RWPE2 (cell line): ENCODE results near the gene SEMA5B.

Experiments used
- ATAC-seq: fragments of 200-7000 bp; cut with Tn5 transposase; 3 replicates; pipeline ENCODE4 v1.9.1; 2021; ENCODE audit warnings: low read depth
- DNase-seq: peaks from one replicate; pipeline ENCODE4 v3.0.0-alpha.2; 2020; ENCODE audit warnings: low spot score
- H3K27ac ChIP-seq: fragments of 450-650 bp; 2 replicates; pipeline ENCODE4 v1.5.1; 2017; ENCODE audit warnings: mild to moderate bottlenecking; ENCODE audit not compliant: poor library complexity, severe bottlenecking
- H3K27me3 ChIP-seq: fragments of 250-450 bp; sonication (Bioruptor Pico); 2 replicates; pipeline ENCODE4 v1.5.1; 2021; ENCODE audit warnings: mild to moderate bottlenecking, moderate library complexity; ENCODE audit not compliant: insufficient read depth, poor library complexity, severe bottlenecking
- H3K36me3 ChIP-seq: fragments of 250-450 bp; sonication (Bioruptor Pico); 2 replicates; pipeline ENCODE4 v1.5.1; 2020; ENCODE audit warnings: low read depth, mild to moderate bottlenecking, moderate library complexity
- H3K4me1 ChIP-seq: fragments of 250-450 bp; sonication (Bioruptor Pico); 2 replicates; pipeline ENCODE4 v1.5.1; 2021; ENCODE audit warnings: mild to moderate bottlenecking, moderate library complexity; ENCODE audit not compliant: insufficient read depth, poor library complexity, severe bottlenecking
- H3K4me3 ChIP-seq: fragments of 250-450 bp; sonication (Bioruptor Pico); 2 replicates; pipeline ENCODE4 v1.5.1; 2021; ENCODE audit warnings: mild to moderate bottlenecking, moderate library complexity; ENCODE audit not compliant: severe bottlenecking
- H3K9me3 ChIP-seq: fragments of 250-450 bp; sonication (Bioruptor Pico); 2 replicates; pipeline ENCODE4 v1.5.1; 2021; ENCODE audit warnings: mild to moderate bottlenecking, moderate library complexity; ENCODE audit not compliant: severe bottlenecking
- CTCF ChIP-seq: fragments of 450-650 bp; IDR thresholded peaks from one replicate; pipeline ENCODE4 v1.5.1; 2017; ENCODE audit warnings: mild to moderate bottlenecking, moderate library complexity; ENCODE audit not compliant: poor library complexity, severe bottlenecking

Gene SEMA5B

GRCh38 chr3:123018683-123019082 lies 8.9 kb downstream of the SEMA5B start:
- TF ChIP-seq CTCF, result no peak
- H3K4me3 ChIP-seq, result no peak overlapping the region
- no peaks in the 10 kb centered on the region for H3K4me1 ChIP-seq
- no peaks in the 10 kb centered on the region for H3K36me3 ChIP-seq
- ATAC-seq, result no peak
- H3K9me3 ChIP-seq, result no peaks in the 10 kb centered on the region
- no peak for DNase-seq
- no peak overlapping the region for H3K27ac ChIP-seq
- H3K27me3 ChIP-seq, result peaks cover 2% of the 10 kb centered on the region

GRCh38 chr3:123015596-123015995 lies 12.0 kb downstream of the SEMA5B start:
- peak; percentile 22 for TF ChIP-seq CTCF
- Histone ChIP-seq H3K4me1 (no peaks in the 10 kb centered on the region), H3K27ac (no peak overlapping the region), H3K9me3 (no peaks in the 10 kb centered on the region), H3K36me3 (no peaks in the 10 kb centered on the region), H3K27me3 (peaks cover 2% of the 10 kb centered on the region), H3K4me3 (no peak overlapping the region)
- no peak for DNase-seq
- ATAC-seq, result peak; percentile 33; the same call in 1 of the 3 replicates

- H3K4me3 ChIP-seq, result no peak overlapping the region
- no peak for ATAC-seq
- no peak for TF ChIP-seq CTCF
- no peaks in the 10 kb centered on the region for H3K4me1 ChIP-seq
- no peaks in the 10 kb centered on the region for H3K9me3 ChIP-seq
- H3K36me3 ChIP-seq, result no peaks in the 10 kb centered on the region
- H3K27ac ChIP-seq, result no peak overlapping the region
- DNase-seq, result no peak
- H3K27me3 ChIP-seq, result peaks cover 2% of the 10 kb centered on the region
Observed at GRCh38 chr3:123013876-123014275, 13.7 kb downstream of the SEMA5B start.

GRCh38 chr3:123012652-123013051 lies 14.9 kb downstream of the SEMA5B start:
- Histone ChIP-seq H3K36me3 (no peaks in the 10 kb centered on the region), H3K27ac (no peak overlapping the region), H3K9me3 (no peaks in the 10 kb centered on the region), H3K4me3 (no peak overlapping the region), H3K4me1 (no peaks in the 10 kb centered on the region), H3K27me3 (no peaks in the 10 kb centered on the region)
- no peak for ATAC-seq
- no peak for DNase-seq
- TF ChIP-seq CTCF, result no peak

- Histone ChIP-seq H3K4me1 (no peaks in the 10 kb centered on the region), H3K27ac (no peak overlapping the region), H3K27me3 (no peaks in the 10 kb centered on the region), H3K36me3 (no peaks in the 10 kb centered on the region), H3K9me3 (no peaks in the 10 kb centered on the region), H3K4me3 (no peak overlapping the region)
- TF ChIP-seq CTCF, result no peak
- ATAC-seq, result no peak
- no peak for DNase-seq
Observed at GRCh38 chr3:123011447-123011846, 16.1 kb downstream of the SEMA5B start.
